HG03039 (cell line): ENCODE measurements around the gene ABHD17A.

ENCODE experiments used
- ATAC-seq: cut with Tn5 transposase; IDR thresholded peaks from one replicate; pipeline ENCODE4 v1.9.1; 2021; ENCODE audit warnings: mild to moderate bottlenecking, moderate library complexity; ENCODE audit not compliant: unreplicated experiment

Gene ABHD17A

GRCh38 chr19:1865172-1866010 is 19.9 kb downstream of the ABHD17A start:
- no peak for ATAC-seq

DNA sequence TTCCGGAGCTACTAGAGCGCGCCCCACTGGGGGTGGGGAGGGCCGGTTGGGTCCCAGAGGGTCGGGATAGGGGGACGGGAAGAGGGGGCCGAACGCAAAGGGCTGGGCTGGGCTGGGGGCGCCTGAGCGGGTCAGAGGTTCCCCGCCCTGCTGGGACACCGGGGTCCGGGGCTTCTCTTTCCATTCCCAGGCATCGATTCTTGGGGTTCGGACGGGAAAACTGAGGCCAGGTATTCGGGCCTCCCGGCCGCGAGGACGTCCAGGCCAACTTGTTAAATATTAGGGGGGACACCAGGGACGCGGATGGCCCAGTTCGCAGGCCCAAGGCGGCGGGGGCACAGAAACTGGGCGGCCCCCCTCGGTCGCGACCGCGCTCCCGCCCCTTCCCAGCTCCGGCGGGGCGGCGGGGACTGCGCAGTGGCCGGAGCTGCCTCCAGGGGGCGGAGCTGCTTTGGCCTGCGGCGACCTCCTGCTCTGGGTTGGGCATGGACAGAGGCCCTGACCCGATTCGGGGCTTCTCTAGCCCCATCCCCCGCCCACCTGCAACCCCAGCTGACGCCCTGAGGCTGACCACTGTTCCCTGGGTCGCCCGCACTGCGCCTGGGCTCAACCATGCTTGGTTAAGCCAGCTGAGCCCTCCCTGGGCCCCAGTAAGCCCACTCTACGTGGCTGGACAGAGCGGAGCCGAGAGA is 20.7 kb downstream of the ABHD17A start:
- ATAC-seq = no peak

GRCh38 chr19:1863638-1864479 is 21.4 kb downstream of the ABHD17A start:
- ATAC-seq = peak; percentile 51

- ATAC-seq = peak; percentile 2
These were observed 22.0 kb downstream of the ABHD17A start, which contains the start of gene KLF16 for GRCh38 chr19:1863328-1863637. Gene KLF16, minus strand, starts transcription at chr19:1863579. Its CDS starts 82 bp downstream, at chr19:1863497.

- ATAC-seq = peak; percentile 3
These were observed 22.6 kb downstream of the ABHD17A start for GRCh38 chr19:1862424-1863327.

DNA sequence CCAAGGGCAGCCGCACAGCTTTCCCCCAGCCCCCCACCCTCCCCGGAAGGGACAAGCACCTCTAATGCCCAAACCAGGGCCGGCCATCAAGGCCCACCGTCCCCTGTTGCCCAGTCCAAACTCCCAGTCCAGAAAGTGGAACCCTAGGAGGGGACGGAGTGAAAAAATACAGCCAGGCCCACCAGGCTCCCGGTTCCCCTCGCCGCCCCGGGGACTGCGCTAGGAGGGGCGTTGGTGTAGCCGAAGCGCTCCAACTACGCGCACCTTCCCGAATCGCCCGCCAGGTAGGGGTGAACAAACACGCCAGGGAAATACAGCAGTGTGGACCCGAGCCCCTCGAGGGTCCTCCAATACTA is 23.2 kb downstream of the ABHD17A start:
- ATAC-seq = no peak

- no peak for ATAC-seq
These were observed 23.7 kb downstream of the ABHD17A start for GRCh38 chr19:1861599-1862031.

DNA sequence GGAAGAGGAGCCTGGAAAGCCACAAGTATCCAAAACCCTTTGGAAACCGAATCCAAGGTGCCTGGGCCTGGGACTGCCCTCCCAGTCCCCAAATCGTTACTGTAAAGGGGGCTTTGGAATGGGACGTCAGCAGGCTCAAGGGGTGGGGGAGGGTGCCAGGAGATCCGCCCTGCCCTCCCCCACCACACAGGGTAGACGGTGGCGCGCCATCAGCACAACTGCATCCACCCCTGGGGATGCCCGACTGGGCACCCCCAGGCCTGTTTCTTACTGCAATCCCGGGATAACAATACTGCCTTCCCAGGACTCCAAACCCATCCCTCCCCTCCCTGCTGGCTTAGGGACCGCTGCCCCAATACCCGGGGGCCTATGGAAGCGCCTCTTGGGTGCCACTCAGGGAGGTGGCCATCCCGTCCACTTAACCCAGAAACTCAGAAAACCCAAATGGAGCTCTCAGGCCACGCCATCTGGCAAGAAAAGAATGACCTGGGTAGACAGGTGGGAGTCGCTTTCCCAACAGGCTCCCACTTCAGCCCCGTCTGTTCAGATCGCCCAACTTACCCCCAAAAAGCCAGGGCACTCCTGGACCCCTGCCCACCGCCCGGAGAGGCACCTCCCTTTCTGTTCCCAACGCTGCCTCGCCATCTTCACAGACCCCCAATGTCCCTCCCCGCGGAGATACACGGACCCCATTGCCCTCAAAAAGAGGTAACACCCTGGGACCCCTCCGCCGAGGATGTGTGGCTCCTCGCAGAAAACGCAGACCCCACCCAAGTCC is 24.3 kb downstream of the ABHD17A start:
- no peak for ATAC-seq

DNA sequence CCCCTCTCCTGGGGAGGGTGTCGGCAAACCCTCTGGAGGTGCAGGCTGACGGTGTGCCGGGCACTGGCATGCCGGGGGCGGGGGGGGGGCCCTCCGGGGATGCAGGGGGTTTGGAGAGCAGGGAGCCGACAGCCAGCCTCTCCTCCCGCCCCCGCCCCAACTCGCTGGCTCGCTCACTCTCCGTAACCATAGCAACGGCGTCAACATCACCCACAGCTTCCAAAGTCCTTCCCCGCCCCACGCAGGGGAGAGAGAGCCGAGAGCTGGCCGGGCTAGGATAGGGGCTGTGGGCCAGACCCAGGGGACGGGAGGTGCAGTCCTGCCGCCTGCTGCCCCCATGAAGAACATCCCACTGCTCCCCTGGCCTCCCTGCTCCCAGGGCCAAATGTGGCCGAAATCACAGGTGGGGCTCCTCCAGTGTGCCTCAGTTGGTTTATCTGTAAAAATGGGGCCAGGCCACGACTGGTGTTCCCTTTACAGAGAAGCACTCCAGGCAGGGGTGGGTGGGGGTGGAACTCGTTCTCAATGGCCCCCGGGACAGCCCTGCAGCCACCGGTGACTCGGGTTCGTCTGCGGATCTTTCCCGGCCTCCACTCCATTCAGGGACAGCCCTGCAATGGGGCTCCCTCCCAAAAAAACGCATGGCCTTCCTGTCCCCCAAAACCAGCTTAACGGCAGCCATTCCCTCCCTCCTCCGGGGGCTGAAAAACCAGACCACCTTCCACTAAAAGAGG is 25.1 kb downstream of the ABHD17A start:
- ATAC-seq = no peak

DNA sequence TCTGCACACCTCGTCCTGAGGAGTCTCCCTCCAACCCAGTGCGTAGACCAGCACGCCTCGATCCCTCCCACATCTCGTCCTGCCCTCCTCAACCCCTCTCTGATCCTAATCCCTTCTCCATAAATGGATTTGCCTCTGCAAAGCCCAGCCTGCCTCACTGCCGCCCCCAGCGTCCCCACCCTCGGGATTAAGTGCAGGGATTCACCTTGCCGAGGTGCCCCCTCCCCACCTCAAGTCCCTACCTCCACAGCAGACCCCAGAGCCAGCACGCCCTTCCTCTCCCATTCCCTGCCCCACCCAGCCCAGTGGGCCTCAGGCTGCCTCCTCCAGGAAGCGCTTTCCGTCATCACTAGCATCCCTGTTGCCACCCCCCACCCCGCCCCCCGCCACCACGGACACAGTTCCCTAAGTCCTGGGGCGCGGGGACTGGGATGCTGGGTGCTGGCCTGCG is 25.9 kb downstream of the ABHD17A start:
- no peak for ATAC-seq

GRCh38 chr19:1858412-1859081 is 26.7 kb downstream of the ABHD17A start:
- ATAC-seq = no peak

DNA sequence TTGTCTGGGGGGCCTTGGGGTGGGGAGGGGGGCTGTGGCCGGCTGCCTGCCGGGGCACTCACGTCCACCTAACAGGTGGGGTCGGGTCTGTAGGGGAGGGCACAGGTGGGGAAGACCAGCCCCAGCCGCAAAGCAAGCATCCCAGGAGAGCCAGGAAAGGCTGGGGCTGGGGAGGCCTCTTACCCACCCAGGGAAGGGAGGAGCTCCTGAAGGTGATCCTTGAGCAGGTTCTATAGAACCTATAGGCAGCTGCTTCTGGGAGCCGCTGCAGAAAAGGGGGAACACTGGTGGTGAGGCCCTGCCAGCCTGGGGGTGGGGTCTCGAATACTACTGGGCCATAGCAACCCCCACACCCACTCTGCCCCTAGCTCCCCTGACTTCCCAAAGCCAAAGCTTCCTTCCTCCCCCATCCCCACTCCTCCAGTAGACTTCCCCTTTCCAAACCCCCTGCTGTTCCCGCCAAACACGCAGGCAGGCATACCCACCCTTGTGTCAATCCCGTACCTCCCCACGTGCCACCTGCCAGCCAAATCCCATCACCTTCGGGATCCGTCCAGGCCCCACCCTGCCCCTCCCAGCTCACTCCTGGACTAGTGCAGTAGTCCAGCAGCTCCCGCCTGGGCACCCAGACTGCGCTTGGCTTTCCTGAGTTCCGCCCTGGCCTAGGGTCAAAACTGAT is 27.5 kb downstream of the ABHD17A start:
- ATAC-seq = no peak

- ATAC-seq = no peak
These were observed 28.3 kb downstream of the ABHD17A start for GRCh38 chr19:1856698-1857603.

- ATAC-seq = no peak
These were observed 29.0 kb downstream of the ABHD17A start for GRCh38 chr19:1856345-1856697.

GRCh38 chr19:1855828-1856255 is 29.5 kb downstream of the ABHD17A start:
- ATAC-seq = no peak

GRCh38 chr19:1855040-1855827 is 30.1 kb downstream of the ABHD17A start:
- ATAC-seq = peak; percentile 46
